ENCODE measurements around the gene MAPK11. TPM values are rescaled to one million over a fixed set of nuclear protein-coding genes. Genes with fewer than 3 reads are reported as not detected.

The MAPK11 gene
- total RNA-seq, 1 experiment from 2014 or later = 5.5 TPM

DNA sequence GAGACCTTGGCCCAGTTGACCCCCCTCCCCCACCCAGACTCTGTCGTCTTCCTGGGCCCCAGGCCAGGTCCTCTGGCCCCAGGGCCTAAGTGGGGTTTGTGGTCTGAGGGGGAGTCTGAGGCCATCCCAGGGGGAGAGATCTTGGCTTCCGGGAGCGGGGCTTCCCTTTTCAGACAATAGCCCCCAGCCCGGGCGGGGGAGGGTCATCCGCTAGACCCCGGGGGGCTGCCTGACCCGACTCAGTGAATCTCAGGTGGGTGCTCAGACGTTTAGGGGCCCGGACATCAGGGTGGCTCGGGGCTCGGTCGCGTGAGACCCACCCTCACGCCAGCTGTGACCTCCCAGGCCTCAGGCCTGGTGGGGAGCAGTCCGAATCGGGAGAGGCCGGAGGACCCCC is 609 bp downstream of the MAPK11 start:
- TF ChIP-seq, protein P1, sequence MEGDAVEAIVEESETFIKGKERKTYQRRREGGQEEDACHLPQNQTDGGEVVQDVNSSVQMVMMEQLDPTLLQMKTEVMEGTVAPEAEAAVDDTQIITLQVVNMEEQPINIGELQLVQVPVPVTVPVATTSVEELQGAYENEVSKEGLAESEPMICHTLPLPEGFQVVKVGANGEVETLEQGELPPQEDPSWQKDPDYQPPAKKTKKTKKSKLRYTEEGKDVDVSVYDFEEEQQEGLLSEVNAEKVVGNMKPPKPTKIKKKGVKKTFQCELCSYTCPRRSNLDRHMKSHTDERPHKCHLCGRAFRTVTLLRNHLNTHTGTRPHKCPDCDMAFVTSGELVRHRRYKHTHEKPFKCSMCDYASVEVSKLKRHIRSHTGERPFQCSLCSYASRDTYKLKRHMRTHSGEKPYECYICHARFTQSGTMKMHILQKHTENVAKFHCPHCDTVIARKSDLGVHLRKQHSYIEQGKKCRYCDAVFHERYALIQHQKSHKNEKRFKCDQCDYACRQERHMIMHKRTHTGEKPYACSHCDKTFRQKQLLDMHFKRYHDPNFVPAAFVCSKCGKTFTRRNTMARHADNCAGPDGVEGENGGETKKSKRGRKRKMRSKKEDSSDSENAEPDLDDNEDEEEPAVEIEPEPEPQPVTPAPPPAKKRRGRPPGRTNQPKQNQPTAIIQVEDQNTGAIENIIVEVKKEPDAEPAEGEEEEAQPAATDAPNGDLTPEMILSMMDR (conservative IDR thresholded peaks at IDR 0.05) = no peak
- TF ChIP-seq EZH2 (IDR thresholded peaks at IDR 0.05; ENCODE audit: low read depth) = no peak
- no peak overlapping the region for H3K27ac ChIP-seq
- intact Hi-C loops (cut with micrococcal nuclease; ENCODE audit: unreplicated experiment) = no loop called here
- ChIA-PET POLR2A (ENCODE audit: unreplicated experiment) (no interaction called here), CTCF (no interaction called here)
- peaks cover 14% of the 10 kb centered on the region for H4K20me1 ChIP-seq (ENCODE audit: insufficient read depth)
- no peaks in the 10 kb centered on the region for H3K36me3 ChIP-seq (ENCODE audit: low read depth)
- peaks cover 43% of the 10 kb centered on the region for H3K4me1 ChIP-seq (replicated peaks; ENCODE audit: insufficient read depth)
- H3K27me3 ChIP-seq (ENCODE audit: insufficient read depth, low read depth) = no peaks in the 10 kb centered on the region
- no TSS peak for BruUV-seq (replicated peaks)
- no peak for DNase-seq
- no peaks in the 10 kb centered on the region for H3K79me2 ChIP-seq (ENCODE audit: low read depth)
- H3K9me2 ChIP-seq (ENCODE audit: insufficient read depth) = no peaks in the 10 kb centered on the region
- H3K9me3 ChIP-seq (ENCODE audit: insufficient read depth, low read depth) = no peaks in the 10 kb centered on the region
- H2AFZ ChIP-seq = peak overlapping the region; percentile 52; the same call in 1 of the 2 replicates
- H3K4me3 ChIP-seq = peak overlapping the region; percentile 82
- H3F3A ChIP-seq (ENCODE audit: insufficient read depth, low read depth) = peaks cover 49% of the 10 kb centered on the region
- H3K4me2 ChIP-seq = peak overlapping the region; percentile 100

DNA sequence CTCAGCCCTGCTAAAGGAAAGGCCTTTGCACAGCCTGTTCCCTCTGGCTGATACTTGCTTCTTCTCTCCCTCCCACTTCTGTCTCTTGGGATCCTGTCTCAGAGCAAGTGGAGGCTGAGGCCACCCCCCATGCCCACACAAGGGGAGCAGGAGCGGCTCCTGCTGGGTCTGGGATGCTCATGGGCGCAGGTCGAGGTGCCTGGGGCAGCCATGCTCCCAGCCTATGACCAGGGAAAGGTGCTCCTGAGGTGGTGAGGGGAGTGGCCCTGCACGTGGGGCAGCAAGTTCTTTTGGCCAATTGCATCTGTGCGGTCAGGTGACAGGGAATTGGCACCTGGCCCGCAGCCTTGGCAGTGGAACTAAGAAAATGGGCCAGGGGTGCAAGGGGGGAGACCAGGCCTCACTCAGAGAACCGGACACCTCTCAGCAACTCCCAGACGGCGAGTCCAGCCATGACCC is 1.5 kb downstream of the MAPK11 start:
- H3K4me2 ChIP-seq = peak overlapping the region; percentile 100

DNA sequence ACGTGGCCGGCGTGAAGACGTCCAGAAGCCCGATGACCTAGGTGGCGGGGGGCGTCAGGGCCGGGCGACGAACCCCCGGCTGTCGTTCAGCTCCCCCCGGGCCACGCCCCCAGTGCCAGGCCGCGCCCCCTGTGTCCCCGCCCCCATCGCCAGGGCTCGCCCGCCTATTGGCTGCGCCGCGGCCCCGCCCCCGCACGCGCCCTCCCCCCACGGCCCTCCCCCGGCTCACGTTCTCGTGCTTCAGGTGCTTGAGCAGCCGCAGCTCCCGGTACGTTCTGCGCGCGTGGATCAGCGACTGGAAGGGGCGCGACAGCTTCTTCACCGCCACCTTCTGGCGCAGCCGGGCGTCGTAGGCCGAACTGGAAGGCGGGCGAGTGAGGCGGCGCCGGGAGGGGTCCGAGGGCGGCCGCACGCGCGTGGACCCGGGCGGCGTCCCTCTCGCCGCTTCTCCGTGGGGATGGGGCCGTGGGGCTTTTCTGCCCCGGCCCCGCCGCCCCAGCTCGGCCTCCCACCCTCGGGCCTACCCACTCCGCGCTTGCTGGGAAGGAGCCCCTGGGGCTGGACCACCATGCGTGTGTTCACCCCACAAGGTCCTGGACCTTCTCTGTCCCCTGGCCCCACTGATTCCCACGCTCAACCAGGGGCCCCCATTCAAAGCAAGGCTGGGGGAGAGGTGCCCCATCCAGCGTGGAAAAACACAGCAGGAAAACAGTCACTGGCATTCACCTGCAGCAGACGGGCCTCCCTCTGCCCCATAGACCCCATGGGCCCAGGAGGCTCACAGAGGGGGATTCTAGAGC is 2.4 kb downstream of the MAPK11 start:
- Histone ChIP-seq H3K4me2 (peak overlapping the region; percentile 100), H2AFZ (no peak overlapping the region), H3K9me2 (ENCODE audit: insufficient read depth) (no peaks in the 10 kb centered on the region), H3K27ac (no peak overlapping the region), H3K9me3 (ENCODE audit: insufficient read depth, low read depth) (no peaks in the 10 kb centered on the region), H3K79me2 (ENCODE audit: low read depth) (no peaks in the 10 kb centered on the region), H3K36me3 (ENCODE audit: low read depth) (no peaks in the 10 kb centered on the region), H3K4me1 (replicated peaks; ENCODE audit: insufficient read depth) (peaks cover 48% of the 10 kb centered on the region), H3K4me3 (no peak overlapping the region; the same call in 1 of the 2 replicates), H4K20me1 (ENCODE audit: insufficient read depth) (0 out of 2 replicates have a peak, but pooled peaks cover 5% of the 10 kb centered on the region), H3K27me3 (ENCODE audit: insufficient read depth, low read depth) (no peaks in the 10 kb centered on the region), H3F3A (ENCODE audit: insufficient read depth, low read depth) (peaks cover 42% of the 10 kb centered on the region)
- intact Hi-C loops (cut with micrococcal nuclease; ENCODE audit: unreplicated experiment) = no loop called here
- no TSS peak for BruUV-seq (replicated peaks)
- CTCF ChIA-PET = no interaction called here
- no peak for DNase-seq
- POLR2A ChIA-PET (ENCODE audit: unreplicated experiment) = no interaction called here
- no peak for TF ChIP-seq EZH2 (IDR thresholded peaks at IDR 0.05; ENCODE audit: low read depth)
- TF ChIP-seq, protein P1 (conservative IDR thresholded peaks at IDR 0.05) = no peak

More for the DNA sequence above, 1.5 kb downstream of the MAPK11 start:
- Histone ChIP-seq H3K27me3 (ENCODE audit: insufficient read depth, low read depth) (no peaks in the 10 kb centered on the region), H3K36me3 (ENCODE audit: low read depth) (no peaks in the 10 kb centered on the region), H3K79me2 (ENCODE audit: low read depth) (no peaks in the 10 kb centered on the region), H3K4me3 (no peak overlapping the region), H3K9me2 (ENCODE audit: insufficient read depth) (no peaks in the 10 kb centered on the region), H2AFZ (no peak overlapping the region), H3K27ac (no peak overlapping the region), H3K4me1 (replicated peaks; ENCODE audit: insufficient read depth) (peaks cover 39% of the 10 kb centered on the region), H4K20me1 (ENCODE audit: insufficient read depth) (peaks cover 8% of the 10 kb centered on the region; the same call in 1 of the 2 replicates), H3F3A (ENCODE audit: insufficient read depth, low read depth) (peaks cover 42% of the 10 kb centered on the region), H3K9me3 (ENCODE audit: insufficient read depth, low read depth) (no peaks in the 10 kb centered on the region)
- DNase-seq = no peak
- ChIA-PET POLR2A (ENCODE audit: unreplicated experiment) (no interaction called here), CTCF (no interaction called here)
- intact Hi-C loops (cut with micrococcal nuclease; ENCODE audit: unreplicated experiment) = no loop called here
- no TSS peak for BruUV-seq (replicated peaks)
- TF ChIP-seq, protein P1 (conservative IDR thresholded peaks at IDR 0.05) = no peak
- no peak for TF ChIP-seq EZH2 (IDR thresholded peaks at IDR 0.05; ENCODE audit: low read depth)

All from PC-9 (cell line).